Stimulated activated CD4-positive, alpha-beta T cell treated with anti-CD3 and anti-CD28 coated beads, TNF-alpha, amount 100 ng/mL, for 48 hours (primary cell): ENCODE results near the gene PLA2G4F.

Experiments used
- DNase-seq, 3 donors: peaks; one replicate each; pipeline ENCODE4 v3.0.0-alpha.2; 2020; ENCODE audit warnings: low read depth in 3 of 3

Gene PLA2G4F

DNA sequence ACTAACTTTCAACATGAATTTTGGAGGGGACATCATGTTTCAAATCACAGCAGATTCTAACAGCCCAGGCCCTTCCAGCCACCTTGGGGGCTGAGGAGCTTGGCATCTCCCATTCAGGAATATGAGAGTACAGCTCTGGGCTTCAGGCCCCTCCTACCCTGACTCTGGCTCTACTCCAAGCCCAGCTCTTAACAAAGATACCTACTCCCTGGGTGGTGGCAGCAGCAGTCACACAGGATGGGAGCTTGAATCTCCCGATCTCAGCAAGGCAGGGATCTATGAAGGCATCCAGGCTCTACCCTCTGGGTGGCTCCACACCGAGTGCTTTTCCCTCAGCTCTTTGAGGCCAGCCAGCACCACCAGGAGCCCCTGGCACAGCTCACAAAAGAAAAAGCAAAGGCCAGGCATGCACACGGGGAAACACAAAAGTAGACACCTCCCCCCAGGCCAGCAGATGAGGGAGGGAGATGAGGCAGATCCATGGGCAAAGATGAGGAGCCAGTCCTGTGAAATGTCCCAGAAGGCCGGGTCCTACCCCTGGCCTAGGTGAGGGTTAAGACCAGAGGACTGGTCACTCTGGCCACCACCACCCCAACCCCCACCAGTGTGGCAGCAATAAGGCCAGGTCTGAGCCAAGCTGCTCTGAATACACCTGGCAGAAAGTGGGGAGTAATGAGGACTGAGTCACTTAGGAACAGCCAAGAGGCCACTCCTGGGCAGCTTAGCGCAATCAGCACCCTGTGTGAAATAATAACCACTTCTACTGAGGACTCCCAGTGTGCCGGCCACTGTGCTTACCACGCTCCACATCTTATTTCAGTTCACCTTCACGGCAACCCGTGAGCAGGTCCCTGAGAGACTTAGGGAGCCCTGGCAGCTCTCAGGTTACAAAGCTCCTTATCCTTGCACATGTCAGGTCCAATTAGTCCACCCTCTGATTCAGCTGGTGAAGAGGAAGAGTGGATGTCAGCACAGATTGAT is 24.3 kb downstream of the PLA2G4F start:
- no peak for DNase-seq

GRCh38 chr15:42131006-42131405 is 25.4 kb downstream of the PLA2G4F start:
- DNase-seq, result no peak

- DNase-seq, result no peak
These were observed 26.0 kb downstream of the PLA2G4F start for GRCh38 chr15:42130246-42130986.

- no peak for DNase-seq
These were observed 27.1 kb downstream of the PLA2G4F start for GRCh38 chr15:42129364-42129763.

- no peak for DNase-seq
These were observed 28.0 kb downstream of the PLA2G4F start for GRCh38 chr15:42128476-42128875.

- no peak for DNase-seq
These were observed 32.9 kb downstream of the PLA2G4F start for GRCh38 chr15:42123546-42123945.

DNA sequence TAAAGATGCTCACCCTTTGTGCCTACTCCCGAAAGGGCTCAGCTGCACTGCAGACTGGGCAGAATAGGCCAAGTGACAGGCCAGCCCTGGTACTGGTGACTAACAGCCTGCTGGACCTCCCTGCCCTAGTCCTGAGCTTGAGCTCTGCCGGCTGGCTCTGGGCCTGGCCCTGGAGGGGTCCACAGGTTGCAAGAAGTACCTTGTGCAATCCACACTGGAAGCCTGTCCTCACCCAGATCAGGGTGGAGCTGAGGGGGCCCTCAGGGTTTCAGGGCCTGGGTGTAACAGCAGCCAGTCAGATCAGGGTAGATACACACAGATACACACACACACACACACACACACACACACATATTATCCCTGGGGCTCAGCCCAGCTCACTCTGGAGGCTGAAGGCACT is 34.8 kb downstream of the PLA2G4F start:
- no peak for DNase-seq

DNA sequence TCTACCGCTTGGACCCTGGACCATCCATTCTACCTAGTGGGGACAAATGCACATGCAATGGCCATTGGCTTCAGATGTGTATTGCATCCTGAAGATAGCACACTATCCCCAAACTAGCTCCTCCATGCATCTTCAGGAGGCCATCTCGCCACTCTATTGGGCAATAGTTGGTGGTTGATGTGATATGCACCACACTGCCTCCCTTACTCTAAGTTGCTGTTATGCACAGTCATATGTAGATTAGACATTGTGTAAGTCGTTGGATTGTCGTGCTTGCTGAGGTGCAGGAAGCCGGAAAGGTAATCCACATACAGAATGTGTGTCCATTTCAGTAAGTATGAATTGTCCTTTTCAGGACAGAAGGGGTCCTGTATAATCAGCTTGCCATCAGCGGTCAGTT is 35.4 kb downstream of the PLA2G4F start:
- DNase-seq, result no peak

DNA sequence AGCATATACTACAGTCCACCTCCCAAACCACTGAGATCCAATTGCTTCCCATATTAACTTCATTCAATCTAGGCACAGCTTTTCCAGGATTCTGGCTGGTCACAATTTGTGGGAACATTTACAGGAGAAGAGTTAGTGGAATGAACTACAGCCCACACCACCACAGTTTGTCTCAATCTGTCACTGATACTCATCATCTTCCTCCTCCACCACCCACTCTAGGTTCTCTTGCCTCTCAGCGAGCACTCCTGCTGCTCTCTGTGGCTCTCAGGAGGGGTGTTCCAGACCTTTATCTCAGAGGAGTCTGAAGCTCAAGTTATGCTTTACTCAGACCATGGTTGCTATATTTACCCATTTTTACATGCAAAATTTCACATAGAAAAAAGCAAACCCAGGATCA is 36.2 kb downstream of the PLA2G4F start:
- DNase-seq, result no peak

DNA sequence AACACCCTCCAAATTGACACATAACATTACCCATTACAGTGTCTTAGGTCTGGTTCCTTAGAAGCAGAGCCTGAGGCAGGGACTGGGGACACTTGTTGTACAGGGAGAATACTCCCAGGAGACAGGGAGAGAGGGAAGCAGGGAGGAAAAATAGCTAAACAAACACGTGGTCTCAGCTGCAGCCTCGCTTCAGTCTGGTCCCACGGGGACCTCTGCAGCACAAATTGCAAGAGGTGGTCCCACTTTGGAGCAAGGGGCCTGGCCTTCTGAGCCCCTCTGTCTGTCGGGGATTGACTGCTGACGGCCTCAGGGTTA is 37.0 kb downstream of the PLA2G4F start:
- DNase-seq, result no peak

DNA sequence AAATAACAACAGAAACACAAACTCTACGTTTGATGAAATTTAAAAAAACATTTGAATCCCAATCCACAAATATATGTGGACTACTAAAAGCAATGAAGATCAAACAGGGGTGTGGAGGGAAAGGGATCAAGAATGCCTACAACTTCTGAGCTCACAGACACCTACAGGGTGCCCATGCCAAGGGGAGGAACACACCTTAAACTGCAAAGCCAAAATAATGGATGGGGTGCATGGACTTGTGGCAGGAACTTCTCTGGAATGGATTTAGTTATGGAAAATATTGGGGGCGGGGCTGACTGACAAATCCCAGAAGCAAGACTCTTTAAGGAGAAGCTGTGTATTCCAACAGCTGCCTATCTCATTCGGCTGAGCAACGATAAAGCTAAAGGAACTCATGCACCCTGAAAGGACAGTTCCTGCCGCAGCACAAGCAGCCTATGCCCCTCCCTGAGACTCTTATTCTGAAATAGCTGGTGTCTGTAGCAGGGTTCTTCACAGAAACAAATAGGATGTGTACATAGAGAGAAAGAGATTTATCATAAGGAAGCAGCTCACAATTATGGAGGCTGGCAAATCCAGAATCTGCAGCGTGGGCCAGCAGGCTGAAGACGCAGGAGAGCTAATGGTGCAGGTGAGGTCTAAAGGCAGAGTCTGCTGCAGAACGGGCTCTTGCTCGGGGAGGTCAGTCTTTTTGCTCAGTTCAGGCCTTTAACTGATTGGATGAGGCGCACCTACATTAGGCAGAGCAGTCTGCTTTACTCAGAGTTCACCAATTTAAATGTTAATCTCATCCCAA is 37.6 kb downstream of the PLA2G4F start:
- no peak for DNase-seq

DNA sequence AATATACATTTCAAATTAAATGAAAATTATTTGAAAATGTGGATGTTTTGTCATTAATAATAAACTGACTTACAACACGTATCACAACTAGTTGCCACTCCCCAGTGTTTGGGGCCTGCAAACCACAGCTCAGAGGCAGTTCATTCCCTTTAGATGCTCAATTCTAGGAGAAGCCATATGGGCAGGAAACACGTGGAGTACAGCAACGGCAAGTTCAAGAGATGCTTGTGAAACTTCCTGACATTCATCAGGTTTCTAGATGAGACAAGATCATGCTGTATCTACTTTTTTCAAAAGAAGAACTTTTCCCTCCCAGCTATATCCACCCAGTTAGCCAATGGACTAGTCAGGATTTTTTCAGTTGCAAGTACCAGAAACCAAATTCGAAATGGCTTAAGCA is 44.5 kb downstream of the PLA2G4F start:
- DNase-seq, result no peak

- no peak for DNase-seq
These were observed 46.1 kb downstream of the PLA2G4F start for GRCh38 chr15:42110367-42110766.

DNA sequence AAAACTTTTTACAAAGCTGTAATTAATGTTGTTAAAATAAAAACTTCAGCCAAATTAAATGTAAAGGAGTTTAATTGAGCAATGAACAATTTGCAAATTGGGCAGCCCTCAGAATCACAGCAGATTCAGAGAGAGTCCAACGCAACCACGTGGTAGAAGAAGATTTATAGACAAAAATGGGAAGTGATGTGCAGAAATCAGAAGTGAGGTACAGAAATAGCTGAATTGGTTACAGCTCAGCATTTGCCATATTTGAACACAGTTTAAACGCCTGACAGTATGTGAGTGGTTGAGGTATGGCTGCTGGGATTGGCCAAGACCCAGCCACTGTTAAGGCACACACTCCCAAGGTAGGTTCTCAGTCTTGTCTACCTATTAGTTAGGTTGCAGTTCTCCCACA is 47.6 kb downstream of the PLA2G4F start:
- no peak for DNase-seq

- DNase-seq, result no peak
These were observed 48.2 kb downstream of the PLA2G4F start for GRCh38 chr15:42108189-42108588.

DNA sequence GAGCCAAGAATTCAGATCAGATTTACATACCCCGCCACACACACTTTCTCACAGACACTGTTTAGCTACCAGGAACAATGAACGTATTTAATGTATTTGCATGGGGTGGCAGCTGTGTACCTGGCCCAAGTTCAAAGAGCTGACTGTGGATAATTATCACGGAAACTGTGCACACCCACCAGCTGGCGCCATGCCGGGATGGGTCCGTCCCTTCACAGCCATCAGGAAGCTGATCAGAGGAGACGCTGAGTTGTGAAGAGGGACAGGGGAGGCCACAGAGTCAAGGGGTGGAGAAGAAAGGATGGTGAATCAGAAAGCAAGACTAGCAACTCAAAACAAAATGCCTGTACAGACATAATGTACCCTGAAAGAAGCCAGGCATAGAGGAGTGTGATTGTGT is 49.0 kb downstream of the PLA2G4F start:
- DNase-seq, result peak; percentile 13 to 61 (median 60)

DNA sequence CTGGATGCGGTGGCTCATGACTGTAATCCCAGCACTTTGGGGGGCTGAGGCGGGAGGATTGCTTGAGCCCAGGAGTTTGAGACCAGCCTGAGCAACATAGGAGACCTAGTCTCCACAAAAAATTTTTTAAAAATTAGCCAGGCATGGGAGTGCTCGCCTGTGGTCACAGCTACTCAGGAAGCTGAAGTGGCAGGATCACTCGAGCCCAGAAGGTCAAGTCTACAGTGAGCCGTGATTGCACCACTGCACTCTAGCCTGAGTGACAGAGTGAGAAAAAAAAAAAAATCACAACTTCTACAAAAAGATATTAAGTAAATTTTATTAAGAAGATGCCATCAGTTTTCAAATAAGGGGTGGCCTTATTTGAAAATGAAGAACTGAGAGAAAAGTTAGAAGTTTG is 50.1 kb downstream of the PLA2G4F start:
- DNase-seq, result no peak

GRCh38 chr15:42104095-42104891 is 52.1 kb downstream of the PLA2G4F start:
- DNase-seq, result no peak

- DNase-seq, result no peak
These were observed 53.7 kb downstream of the PLA2G4F start for GRCh38 chr15:42102646-42103235.

GRCh38 chr15:42101861-42102260 is 54.6 kb downstream of the PLA2G4F start:
- no peak for DNase-seq
